ENCODE measurements around the gene KHSRP. TPM values are rescaled to one million over a fixed set of nuclear protein-coding genes. Genes with fewer than 3 reads are reported as not detected.

Gene KHSRP
- total and polyA plus RNA-seq, 10 of the 15 experiments (the other 5 are each of a cell fraction or from before 2014, with no cell fraction given), result 4.8 to 440 (median 82.0) TPM

DNA sequence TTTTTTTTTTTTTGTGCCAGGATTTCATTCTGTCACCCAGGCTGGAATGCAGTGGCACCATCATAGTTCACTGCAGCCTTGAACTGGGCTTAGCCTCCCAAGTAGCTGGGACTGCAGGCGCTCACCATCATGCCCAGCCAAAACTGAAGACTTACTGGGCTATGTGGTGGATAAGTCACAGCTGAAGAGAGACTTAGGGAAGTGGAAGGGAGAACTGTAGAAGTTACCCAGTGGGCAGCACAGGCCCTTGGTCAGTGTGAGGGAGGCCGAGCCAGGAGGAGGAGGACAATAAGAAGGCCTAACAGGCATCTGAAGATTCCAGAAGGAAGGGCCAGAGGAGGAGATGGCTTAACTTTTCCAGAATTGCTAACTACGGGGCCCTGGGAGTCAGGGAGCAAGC, 44.9 kb downstream of the KHSRP start:
- TF ChIP-seq, protein P1, sequence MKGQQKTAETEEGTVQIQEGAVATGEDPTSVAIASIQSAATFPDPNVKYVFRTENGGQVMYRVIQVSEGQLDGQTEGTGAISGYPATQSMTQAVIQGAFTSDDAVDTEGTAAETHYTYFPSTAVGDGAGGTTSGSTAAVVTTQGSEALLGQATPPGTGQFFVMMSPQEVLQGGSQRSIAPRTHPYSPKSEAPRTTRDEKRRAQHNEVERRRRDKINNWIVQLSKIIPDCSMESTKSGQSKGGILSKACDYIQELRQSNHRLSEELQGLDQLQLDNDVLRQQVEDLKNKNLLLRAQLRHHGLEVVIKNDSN (IDR thresholded peaks at IDR 0.05; ENCODE audit: borderline replicate concordance, extremely low read length, insufficient read depth, low read depth, low read length), result no peak
- TF ChIP-seq PAX8 (IDR thresholded peaks at IDR 0.05) (no peak), ESRRA (IDR thresholded peaks at IDR 0.05; ENCODE audit: low read length) (no peak), IRF4 (IDR thresholded peaks at IDR 0.05; ENCODE audit: low read depth, low read length) (no peak), MXI1 (IDR thresholded peaks at IDR 0.05; ENCODE audit: low read depth, low read length) (no peak), ZNF274 (IDR thresholded peaks at IDR 0.05; ENCODE audit: insufficient read depth, insufficient read length) (no peak), MYB (IDR thresholded peaks at IDR 0.05; ENCODE audit: borderline replicate concordance, low read depth, low read length) (no peak), SRF (IDR thresholded peaks at IDR 0.05; ENCODE audit: low read depth in 2 of 2, low read length in 2 of 2) (no peak), MEF2A (IDR thresholded peaks at IDR 0.05; ENCODE audit: insufficient read depth, low read depth, low read length) (no peak), HDAC2 (IDR thresholded peaks at IDR 0.05) (no peak), ZNF217 (IDR thresholded peaks at IDR 0.05) (no peak), SP1 (IDR thresholded peaks at IDR 0.05; ENCODE audit: low read depth, low read length) (no peak)
- TF ChIP-seq, protein P2, sequence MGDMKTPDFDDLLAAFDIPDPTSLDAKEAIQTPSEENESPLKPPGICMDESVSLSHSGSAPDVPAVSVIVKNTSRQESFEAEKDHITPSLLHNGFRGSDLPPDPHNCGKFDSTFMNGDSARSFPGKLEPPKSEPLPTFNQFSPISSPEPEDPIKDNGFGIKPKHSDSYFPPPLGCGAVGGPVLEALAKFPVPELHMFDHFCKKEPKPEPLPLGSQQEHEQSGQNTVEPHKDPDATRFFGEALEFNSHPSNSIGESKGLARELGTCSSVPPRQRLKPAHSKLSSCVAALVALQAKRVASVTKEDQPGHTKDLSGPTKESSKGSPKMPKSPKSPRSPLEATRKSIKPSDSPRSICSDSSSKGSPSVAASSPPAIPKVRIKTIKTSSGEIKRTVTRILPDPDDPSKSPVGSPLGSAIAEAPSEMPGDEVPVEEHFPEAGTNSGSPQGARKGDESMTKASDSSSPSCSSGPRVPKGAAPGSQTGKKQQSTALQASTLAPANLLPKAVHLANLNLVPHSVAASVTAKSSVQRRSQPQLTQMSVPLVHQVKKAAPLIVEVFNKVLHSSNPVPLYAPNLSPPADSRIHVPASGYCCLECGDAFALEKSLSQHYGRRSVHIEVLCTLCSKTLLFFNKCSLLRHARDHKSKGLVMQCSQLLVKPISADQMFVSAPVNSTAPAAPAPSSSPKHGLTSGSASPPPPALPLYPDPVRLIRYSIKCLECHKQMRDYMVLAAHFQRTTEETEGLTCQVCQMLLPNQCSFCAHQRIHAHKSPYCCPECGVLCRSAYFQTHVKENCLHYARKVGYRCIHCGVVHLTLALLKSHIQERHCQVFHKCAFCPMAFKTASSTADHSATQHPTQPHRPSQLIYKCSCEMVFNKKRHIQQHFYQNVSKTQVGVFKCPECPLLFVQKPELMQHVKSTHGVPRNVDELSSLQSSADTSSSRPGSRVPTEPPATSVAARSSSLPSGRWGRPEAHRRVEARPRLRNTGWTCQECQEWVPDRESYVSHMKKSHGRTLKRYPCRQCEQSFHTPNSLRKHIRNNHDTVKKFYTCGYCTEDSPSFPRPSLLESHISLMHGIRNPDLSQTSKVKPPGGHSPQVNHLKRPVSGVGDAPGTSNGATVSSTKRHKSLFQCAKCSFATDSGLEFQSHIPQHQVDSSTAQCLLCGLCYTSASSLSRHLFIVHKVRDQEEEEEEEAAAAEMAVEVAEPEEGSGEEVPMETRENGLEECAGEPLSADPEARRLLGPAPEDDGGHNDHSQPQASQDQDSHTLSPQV (IDR thresholded peaks at IDR 0.05), result no peak
- TF ChIP-seq, protein P3, sequence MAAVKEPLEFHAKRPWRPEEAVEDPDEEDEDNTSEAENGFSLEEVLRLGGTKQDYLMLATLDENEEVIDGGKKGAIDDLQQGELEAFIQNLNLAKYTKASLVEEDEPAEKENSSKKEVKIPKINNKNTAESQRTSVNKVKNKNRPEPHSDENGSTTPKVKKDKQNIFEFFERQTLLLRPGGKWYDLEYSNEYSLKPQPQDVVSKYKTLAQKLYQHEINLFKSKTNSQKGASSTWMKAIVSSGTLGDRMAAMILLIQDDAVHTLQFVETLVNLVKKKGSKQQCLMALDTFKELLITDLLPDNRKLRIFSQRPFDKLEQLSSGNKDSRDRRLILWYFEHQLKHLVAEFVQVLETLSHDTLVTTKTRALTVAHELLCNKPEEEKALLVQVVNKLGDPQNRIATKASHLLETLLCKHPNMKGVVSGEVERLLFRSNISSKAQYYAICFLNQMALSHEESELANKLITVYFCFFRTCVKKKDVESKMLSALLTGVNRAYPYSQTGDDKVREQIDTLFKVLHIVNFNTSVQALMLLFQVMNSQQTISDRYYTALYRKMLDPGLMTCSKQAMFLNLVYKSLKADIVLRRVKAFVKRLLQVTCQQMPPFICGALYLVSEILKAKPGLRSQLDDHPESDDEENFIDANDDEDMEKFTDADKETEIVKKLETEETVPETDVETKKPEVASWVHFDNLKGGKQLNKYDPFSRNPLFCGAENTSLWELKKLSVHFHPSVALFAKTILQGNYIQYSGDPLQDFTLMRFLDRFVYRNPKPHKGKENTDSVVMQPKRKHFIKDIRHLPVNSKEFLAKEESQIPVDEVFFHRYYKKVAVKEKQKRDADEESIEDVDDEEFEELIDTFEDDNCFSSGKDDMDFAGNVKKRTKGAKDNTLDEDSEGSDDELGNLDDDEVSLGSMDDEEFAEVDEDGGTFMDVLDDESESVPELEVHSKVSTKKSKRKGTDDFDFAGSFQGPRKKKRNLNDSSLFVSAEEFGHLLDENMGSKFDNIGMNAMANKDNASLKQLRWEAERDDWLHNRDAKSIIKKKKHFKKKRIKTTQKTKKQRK (IDR thresholded peaks at IDR 0.05; ENCODE audit: low read depth, low read length), result no peak
- Histone ChIP-seq H3K4me1 (ENCODE audit: control insufficient read depth, insufficient read depth, low read length) (no peaks in the 10 kb centered on the region), H3K79me2 (ENCODE audit: control insufficient read depth, insufficient read depth, low read length) (no peaks in the 10 kb centered on the region), H4K20me1 (ENCODE audit: control insufficient read depth, insufficient read depth) (no peaks in the 10 kb centered on the region), H3K9ac (ENCODE audit: control insufficient read depth, insufficient read depth, low read length) (no peak overlapping the region), H3K27ac (ENCODE audit: control insufficient read depth, insufficient read depth) (no peak overlapping the region), H3K9me3 (replicated peaks; ENCODE audit: control insufficient read depth, insufficient read depth, low read length) (peaks cover 1% of the 10 kb centered on the region; the same call in 1 of the 3 replicates), H2AFZ (ENCODE audit: control insufficient read depth, low read depth, low read length) (no peak overlapping the region), H3K36me3 (ENCODE audit: control insufficient read depth in 2 of 2, insufficient read depth in 2 of 2, low read length in 1 of 2) (peaks cover 21 to 28% of the 10 kb centered on the region in 2 experiments), H3K4me2 (ENCODE audit: control insufficient read depth, insufficient read depth) (no peak overlapping the region), H3K4me3 (no peak overlapping the region), H3K27me3 (replicated peaks in 1 of 2; ENCODE audit: control insufficient read depth in 2 of 2, insufficient read depth in 2 of 2, low read length in 1 of 2) (no peaks in the 10 kb centered on the region)
- in situ Hi-C loops (cut with MboI) (no loop called here), intact Hi-C loops (cut with micrococcal nuclease; ENCODE audit: unreplicated experiment) (no loop called here)
- no peak for DNase-seq (ENCODE audit: low read depth, low spot score)
- ChIA-PET RAD21 (ENCODE audit: unreplicated experiment) (no interaction called here), POLR2A (no interaction called here), SMC1A (ENCODE audit: uncharacterized antibody, unreplicated experiment) (interaction anchor here (0.9 kb wide), 1 partner anchor 19 kb away, joined by 3 read pairs; no protein-coding TSS in a partner anchor), CTCF (no interaction called here)
- no TSS peak for BruUV-seq (replicated peaks)
- FAIRE-seq, result no peak
- ATAC-seq, result no peak
- WGBS (ENCODE audit: insufficient coverage, insufficient replicate concordance, low lambda C conversion rate, missing lambda C conversion rate), result 95% methylated on average over 3 of the region's 3 CpGs

Measured in GM12878 (cell line).